Activated naive CD8-positive, alpha-beta T cell treated with anti-CD3 and anti-CD28 coated beads for 36 hours (primary cell): Measurements from ENCODE around the gene SCAI. TPM values are rescaled to one million over a fixed set of nuclear protein-coding genes. Genes with fewer than 3 reads are reported as not detected.
"Not testable (repeated sequence)": the region's sequence is repeated elsewhere in the genome, so short reads cannot be mapped to it uniquely, and the experiment has no call there.

Experiments
- DNase-seq: peaks from one replicate; pipeline ENCODE4 v3.0.0; 2021
- H3K27ac Mint-ChIP-seq: one replicate; pipeline ENCODE4 v1.8.0; 2022; ENCODE audit warnings: mild to moderate bottlenecking, moderate library complexity, mixed read lengths
- H3K27me3 Mint-ChIP-seq: one replicate; pipeline ENCODE4 v1.8.0; 2022; ENCODE audit warnings: mild to moderate bottlenecking, mixed read lengths
- H3K36me3 Mint-ChIP-seq: one replicate; pipeline ENCODE4 v1.8.0; 2021; ENCODE audit warnings: mild to moderate bottlenecking, mixed read lengths
- H3K4me1 Mint-ChIP-seq: one replicate; pipeline ENCODE4 v1.8.0; 2021; ENCODE audit warnings: mixed read lengths
- H3K4me3 Mint-ChIP-seq: one replicate; pipeline ENCODE4 v1.8.0; 2022; ENCODE audit warnings: mild to moderate bottlenecking, moderate library complexity, mixed read lengths
- H3K9me3 Mint-ChIP-seq: one replicate; pipeline ENCODE4 v1.8.0; 2022; ENCODE audit warnings: mixed read lengths
- total RNA-seq, 2 experiments: library from RNA; stranded (reverse); gene quantifications; one replicate each; pipeline ENCODE4 v1.2.3, GENCODE V29; 2021

The SCAI gene
- total RNA-seq, 2 experiments from 2014 or later: 7.0 to 7.3 TPM

DNA sequence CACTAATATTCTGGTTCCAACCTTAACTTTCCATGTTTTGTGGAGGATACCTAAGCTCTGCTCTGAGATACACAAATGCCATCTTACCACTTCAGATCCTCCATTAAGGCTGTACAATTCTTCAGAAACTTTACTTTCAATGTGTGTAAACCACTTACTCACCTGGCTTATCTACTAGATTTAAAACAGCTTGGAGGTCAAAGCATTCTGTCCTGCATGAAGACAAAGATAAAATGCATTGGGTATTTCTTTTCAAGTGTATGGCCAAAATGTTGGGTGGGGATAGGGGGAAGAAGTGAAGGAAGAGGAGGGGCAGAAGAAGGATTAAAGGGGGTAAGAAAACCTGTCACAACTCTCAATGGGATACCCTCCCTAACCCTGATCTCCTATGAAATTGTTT lies 203.4 kb downstream of the SCAI start:
- H3K27me3 Mint-ChIP-seq: no peaks in the 10 kb centered on the region
- H3K27ac Mint-ChIP-seq: peak overlapping the region; percentile 72
- peaks cover 19% of the 10 kb centered on the region for H3K36me3 Mint-ChIP-seq
- no peak for DNase-seq
- H3K4me1 Mint-ChIP-seq: peaks cover 19% of the 10 kb centered on the region
- peaks cover 1% of the 10 kb centered on the region for H3K9me3 Mint-ChIP-seq
- H3K4me3 Mint-ChIP-seq: peak overlapping the region; percentile 97

DNA sequence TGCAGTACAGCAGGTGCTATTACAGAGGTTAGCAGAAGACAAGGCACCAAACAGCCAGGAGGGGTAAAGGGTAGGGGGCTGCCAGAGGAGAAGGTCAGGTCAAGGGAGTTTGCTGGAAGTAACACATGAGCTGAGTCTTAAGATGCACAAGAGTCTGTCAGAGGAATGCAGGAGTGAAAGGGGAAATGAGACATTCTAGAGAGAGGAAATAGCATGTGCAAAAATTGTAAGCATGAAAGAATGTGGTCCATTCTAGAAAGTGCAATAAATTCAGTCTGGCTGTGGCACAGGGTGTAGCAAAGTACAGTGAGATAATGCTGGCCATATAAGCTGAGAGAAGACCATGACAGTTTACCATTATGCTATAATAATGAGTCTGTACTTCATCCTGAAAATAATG lies 209.0 kb downstream of the SCAI start:
- no peak overlapping the region for H3K27ac Mint-ChIP-seq
- no peak for DNase-seq
- no peaks in the 10 kb centered on the region for H3K27me3 Mint-ChIP-seq
- peaks cover 12% of the 10 kb centered on the region for H3K4me1 Mint-ChIP-seq
- peaks cover 18% of the 10 kb centered on the region for H3K36me3 Mint-ChIP-seq
- no peaks in the 10 kb centered on the region for H3K9me3 Mint-ChIP-seq
- H3K4me3 Mint-ChIP-seq: no peak overlapping the region

DNA sequence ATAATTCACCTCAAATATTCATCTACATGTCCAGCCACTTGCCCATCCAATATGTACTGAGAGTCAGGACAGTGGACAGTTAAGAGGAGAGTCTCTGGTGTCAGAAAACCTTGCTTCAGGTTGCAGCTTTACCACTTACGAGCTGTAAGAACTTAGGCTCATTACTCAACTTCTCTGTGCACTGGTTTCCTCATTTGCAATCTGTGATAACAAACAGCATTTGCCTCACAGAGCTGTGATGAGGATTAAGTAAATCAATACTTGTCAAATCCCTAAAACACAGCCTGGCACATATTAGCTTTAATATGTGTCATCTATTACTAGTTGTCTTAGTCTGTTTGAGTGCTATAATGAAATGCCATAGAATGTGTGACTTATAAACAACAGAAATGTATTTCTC lies 211.0 kb downstream of the SCAI start:
- no peak overlapping the region for H3K27ac Mint-ChIP-seq
- DNase-seq: no peak
- H3K36me3 Mint-ChIP-seq: peaks cover 28% of the 10 kb centered on the region
- no peak overlapping the region for H3K4me3 Mint-ChIP-seq
- peaks cover 4% of the 10 kb centered on the region for H3K4me1 Mint-ChIP-seq
- no peaks in the 10 kb centered on the region for H3K27me3 Mint-ChIP-seq
- no peaks in the 10 kb centered on the region for H3K9me3 Mint-ChIP-seq

DNA sequence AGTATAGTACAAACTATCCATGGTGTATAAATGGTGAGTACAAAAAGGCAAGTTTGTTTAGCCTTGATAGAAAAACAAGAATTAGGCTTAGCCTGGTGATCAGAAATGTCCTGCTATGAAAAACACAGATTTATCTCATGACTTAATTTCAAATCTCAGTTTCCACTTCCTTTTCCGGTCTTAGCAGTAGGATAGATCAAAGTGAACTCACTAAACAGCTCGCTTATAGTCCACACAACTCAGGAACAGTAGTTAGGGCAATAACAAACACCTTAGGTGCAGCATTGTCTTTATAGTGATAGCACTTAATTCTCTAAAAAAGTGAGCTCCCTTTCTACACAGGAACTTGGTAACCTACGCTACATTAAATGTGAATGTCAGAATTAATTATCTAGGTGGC lies 213.9 kb downstream of the SCAI start:
- DNase-seq: no peak
- no peak overlapping the region for H3K27ac Mint-ChIP-seq
- no peaks in the 10 kb centered on the region for H3K9me3 Mint-ChIP-seq
- peaks cover 3% of the 10 kb centered on the region for H3K4me1 Mint-ChIP-seq
- no peak overlapping the region for H3K4me3 Mint-ChIP-seq
- peaks cover 24% of the 10 kb centered on the region for H3K36me3 Mint-ChIP-seq
- no peaks in the 10 kb centered on the region for H3K27me3 Mint-ChIP-seq

DNA sequence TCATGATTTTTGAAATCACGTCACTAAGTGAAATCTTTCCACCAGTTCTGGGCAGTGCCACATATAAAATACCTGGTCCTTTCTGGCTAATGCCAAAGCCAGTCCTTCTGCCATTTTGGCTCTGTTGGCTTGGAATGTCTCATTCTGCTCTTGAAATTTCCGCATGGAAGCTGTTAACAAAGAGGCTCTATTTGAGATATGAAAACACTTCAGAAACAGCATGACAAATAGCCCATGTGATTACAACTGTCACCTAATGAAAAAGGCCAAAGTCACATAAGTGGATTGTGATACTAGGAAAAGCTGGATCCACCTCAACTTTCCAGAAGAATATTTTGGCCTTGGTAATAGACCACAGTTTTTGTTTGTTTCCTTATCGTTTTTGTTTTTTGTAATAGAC lies 215.2 kb downstream of the SCAI start:
- no peak for DNase-seq
- Mint-ChIP-seq H3K36me3 (peaks cover 16% of the 10 kb centered on the region), H3K9me3 (no peaks in the 10 kb centered on the region), H3K4me1 (no peaks in the 10 kb centered on the region), H3K27ac (no peak overlapping the region), H3K4me3 (no peak overlapping the region), H3K27me3 (no peaks in the 10 kb centered on the region)

DNA sequence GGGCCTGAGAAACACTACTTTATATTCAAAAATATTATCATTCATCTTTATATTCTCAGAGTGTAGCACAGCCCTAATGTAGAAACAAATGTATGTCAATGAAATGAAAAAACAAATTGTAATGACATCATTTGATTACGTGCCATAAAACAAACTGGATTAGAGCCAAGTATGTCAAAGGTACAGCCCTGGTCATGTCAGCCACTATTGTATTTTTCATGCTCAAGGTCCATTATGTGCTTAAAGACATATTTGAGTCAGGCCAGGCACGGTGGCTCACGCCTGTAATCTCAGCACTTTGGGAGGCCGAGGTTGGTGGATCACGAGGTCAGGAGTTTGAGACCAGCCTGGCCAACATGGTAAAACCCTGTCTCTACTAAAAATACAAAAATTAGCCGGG lies 222.9 kb downstream of the SCAI start:
- not testable (repeated sequence) for DNase-seq, H3K27ac Mint-ChIP-seq, H3K9me3 Mint-ChIP-seq, H3K4me3 Mint-ChIP-seq, H3K4me1 Mint-ChIP-seq, H3K27me3 Mint-ChIP-seq
- peaks cover 26% of the 10 kb centered on the region for H3K36me3 Mint-ChIP-seq

DNA sequence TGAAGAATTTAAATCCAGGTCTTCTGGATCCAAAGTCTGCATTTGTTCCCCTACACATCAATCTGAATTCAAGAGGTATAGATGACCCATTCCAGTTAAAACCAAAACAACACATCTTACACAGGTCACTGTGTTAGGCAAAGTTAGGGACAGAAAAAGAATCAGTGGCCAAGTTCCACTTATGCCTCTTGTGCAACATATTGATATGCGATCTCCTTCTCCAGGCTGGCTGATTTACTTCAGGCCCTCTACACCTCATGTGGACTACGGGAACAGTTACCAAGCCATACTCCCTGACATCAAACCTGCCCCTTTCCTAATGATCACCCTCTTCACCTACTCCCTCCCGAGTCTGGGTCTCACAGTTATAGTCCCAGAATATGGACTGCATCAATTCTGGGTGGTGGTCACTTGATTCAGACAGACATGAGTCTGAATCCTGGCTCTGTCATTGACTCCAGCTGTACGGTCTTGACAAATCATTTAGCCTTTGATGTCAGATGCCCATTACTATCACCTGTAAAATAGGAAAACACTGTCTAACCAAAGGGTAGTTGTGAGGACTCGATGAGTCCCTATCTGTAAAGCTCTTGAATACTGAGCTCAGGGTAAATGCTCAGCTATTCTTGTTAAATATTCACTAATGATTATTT lies 228.4 kb downstream of the SCAI start:
- H3K27me3 Mint-ChIP-seq: no peaks in the 10 kb centered on the region
- no peak overlapping the region for H3K27ac Mint-ChIP-seq
- no peaks in the 10 kb centered on the region for H3K4me1 Mint-ChIP-seq
- DNase-seq: no peak
- H3K4me3 Mint-ChIP-seq: no peak overlapping the region
- H3K9me3 Mint-ChIP-seq: no peaks in the 10 kb centered on the region
- H3K36me3 Mint-ChIP-seq: peaks cover 34% of the 10 kb centered on the region

DNA sequence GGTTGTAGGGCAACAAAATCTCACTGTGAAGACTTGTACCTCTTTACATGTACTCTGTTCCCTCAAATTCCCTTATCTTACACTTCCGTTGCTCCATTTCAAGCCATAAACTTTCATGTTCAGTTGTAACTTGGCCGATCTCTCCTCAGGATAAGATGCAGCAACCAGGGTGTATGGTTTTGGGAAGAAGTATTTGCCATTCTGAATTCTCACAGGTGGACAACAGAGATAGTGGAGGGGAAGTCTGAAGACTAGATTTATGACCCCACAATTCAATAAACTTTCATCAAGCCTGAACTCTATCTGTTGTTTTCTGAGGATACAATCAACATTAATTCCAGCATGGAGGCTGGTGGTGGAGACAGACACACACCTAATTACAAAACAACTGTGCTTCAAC lies 229.9 kb downstream of the SCAI start:
- no peak for DNase-seq
- Mint-ChIP-seq H3K27me3 (no peaks in the 10 kb centered on the region), H3K4me3 (no peak overlapping the region), H3K36me3 (peaks cover 31% of the 10 kb centered on the region), H3K4me1 (no peaks in the 10 kb centered on the region), H3K27ac (no peak overlapping the region), H3K9me3 (no peaks in the 10 kb centered on the region)

DNA sequence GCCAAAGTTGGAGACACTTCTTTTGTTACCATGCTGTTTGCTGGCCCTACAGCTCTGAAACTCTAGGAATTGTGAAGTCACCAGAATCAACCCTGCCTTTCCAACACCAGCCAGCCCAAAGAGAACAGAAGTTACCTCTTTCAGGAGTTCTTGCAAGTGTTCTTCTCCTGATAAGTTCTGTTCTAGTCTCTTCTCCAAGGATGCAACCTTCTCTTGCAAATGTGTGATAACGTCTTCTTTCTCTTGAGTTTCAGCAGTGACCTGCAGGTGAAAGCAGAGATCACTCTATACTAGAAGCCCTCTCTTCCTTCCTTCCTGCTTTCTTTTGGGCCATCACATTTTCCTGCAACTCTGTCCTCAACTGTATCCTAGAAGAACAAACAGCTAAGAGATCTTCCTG lies 231.6 kb downstream of the SCAI start:
- no peaks in the 10 kb centered on the region for H3K9me3 Mint-ChIP-seq
- H3K36me3 Mint-ChIP-seq: peaks cover 45% of the 10 kb centered on the region
- no peak overlapping the region for H3K4me3 Mint-ChIP-seq
- DNase-seq: no peak
- H3K27ac Mint-ChIP-seq: no peak overlapping the region
- H3K4me1 Mint-ChIP-seq: no peaks in the 10 kb centered on the region
- H3K27me3 Mint-ChIP-seq: no peaks in the 10 kb centered on the region

DNA sequence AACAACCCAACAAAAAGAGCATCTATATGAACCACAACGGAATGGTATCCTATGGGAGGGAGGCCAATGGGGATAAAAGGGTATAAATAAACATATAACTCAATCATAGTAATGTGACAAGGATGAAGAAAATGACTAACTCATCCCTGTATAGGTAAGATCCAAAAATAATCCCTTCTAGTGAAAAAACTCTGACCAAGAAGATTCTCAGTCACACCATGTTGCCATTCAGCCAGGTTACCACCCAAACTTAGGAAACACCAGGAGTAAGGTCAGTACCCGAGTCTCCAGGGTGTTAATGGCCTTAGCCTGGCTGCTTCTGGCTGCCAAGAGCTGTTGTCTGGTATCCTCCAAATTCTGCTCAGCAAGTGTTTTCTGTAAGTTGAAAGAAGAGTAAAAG lies 235.2 kb downstream of the SCAI start:
- Mint-ChIP-seq H3K4me3 (no peak overlapping the region), H3K27me3 (peaks cover 5% of the 10 kb centered on the region), H3K36me3 (peaks cover 43% of the 10 kb centered on the region), H3K4me1 (no peaks in the 10 kb centered on the region), H3K9me3 (no peaks in the 10 kb centered on the region), H3K27ac (no peak overlapping the region)
- DNase-seq: no peak

DNA sequence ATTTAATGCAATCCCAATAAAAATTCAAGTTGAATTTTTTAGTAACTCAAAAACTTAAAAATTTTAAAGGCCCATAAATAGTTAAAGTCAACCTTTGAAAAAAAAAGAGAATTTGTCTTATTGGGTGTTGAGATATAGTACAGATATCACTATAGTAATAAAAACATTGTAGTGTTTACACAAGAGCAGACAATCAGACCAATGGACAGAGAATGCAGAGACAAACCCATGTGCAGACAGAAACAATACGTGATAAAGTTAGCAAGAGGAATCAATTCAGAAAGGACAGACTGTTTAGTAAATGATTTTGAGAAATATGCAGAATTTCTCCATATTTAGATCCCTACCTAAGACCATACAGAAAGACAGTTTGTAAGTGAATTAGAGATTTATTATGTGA lies 236.4 kb downstream of the SCAI start:
- DNase-seq: no peak
- H3K36me3 Mint-ChIP-seq: peaks cover 43% of the 10 kb centered on the region

DNA sequence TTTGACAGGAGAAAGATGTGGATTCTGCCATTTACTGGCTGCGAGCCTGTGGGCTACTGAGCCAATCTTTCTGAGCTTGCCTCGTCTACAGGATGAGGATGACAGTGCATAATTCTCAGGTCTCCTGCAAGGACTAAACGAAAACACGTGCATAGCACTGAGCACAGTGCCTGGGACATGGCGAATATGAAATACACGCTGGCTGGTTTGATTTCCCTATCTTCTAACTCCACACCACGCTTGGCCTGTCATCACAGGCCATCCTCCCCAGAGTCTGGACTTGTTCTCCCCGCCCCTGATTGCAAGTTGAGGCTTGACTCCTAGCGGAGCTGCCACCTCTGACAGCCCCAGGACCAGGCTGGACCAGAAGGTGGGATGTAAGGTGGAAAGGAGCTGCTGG lies 243.5 kb downstream of the SCAI start:
- Mint-ChIP-seq H3K27me3 (peaks cover 9% of the 10 kb centered on the region), H3K36me3 (peaks cover 36% of the 10 kb centered on the region), H3K4me1 (peaks cover 5% of the 10 kb centered on the region), H3K4me3 (no peak overlapping the region), H3K27ac (no peak overlapping the region), H3K9me3 (no peaks in the 10 kb centered on the region)
- no peak for DNase-seq

More for the DNA sequence above, 236.4 kb downstream of the SCAI start:
- Mint-ChIP-seq H3K4me1 (no peaks in the 10 kb centered on the region), H3K4me3 (no peak overlapping the region), H3K27me3 (peaks cover 9% of the 10 kb centered on the region), H3K9me3 (no peaks in the 10 kb centered on the region), H3K27ac (no peak overlapping the region)

DNA sequence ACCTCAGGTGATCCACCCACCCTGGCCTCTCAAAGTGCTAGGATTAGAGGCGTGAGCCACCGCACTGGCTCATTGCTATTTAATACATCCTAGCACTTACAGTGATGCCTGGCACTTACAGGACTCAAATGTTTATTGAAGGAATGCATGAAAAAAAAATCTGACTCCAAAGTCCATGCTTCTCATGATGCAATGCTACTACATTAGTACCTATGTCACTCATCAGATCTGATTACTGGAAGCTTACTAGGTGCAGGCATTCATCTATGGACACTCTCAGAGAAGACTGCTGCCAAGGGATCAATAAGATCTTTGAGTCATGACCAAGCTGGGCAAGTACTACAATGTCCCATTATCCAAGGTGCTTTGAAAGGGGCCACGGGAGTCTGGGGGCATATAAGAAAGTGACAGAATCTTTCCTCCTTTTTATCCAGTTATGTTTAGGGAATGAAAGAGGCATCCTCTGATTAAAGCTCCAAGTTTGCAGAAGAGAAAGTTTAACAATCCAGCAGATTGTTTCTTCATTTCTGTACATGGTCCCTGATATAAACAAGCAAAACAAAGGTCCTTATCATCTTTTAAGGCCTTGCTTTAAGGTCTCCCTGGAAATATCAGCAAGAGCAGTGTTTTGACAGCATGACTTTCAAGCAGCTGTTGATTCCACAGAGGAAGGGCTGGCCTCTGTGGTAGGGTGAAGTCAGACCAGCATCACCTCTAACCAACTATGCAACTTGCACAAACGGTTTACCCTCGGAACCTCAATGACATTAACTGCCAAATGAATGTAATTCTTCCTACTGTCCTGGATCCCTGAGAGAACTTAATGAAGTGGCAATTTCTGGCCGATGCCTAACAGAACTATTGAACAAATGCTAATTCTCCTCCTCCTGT lies 245.5 kb downstream of the SCAI start:
- no peak overlapping the region for H3K4me3 Mint-ChIP-seq
- DNase-seq: no peak
- H3K27me3 Mint-ChIP-seq: peaks cover 2% of the 10 kb centered on the region
- peaks cover 39% of the 10 kb centered on the region for H3K36me3 Mint-ChIP-seq
- H3K9me3 Mint-ChIP-seq: no peaks in the 10 kb centered on the region
- peaks cover 7% of the 10 kb centered on the region for H3K4me1 Mint-ChIP-seq
- H3K27ac Mint-ChIP-seq: no peak overlapping the region

DNA sequence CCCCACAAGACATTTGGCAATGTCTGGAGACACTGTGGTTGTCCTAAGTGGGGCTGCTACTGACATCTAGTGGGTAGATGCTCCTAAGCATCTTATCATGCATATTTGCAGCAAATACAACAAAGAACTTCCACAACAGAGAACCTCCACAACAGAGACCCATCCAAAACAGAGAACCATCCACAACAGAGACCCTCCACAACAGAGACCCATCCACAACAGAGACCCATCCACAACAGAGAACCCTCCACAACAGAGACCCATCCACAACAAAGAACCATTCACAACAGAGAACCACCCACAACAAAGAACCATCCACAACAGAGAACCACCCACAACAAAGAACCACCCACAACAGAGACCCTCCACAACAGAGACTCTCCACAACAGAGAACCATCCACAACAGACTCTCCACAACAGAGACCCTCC lies 248.6 kb downstream of the SCAI start:
- no peak for DNase-seq

DNA sequence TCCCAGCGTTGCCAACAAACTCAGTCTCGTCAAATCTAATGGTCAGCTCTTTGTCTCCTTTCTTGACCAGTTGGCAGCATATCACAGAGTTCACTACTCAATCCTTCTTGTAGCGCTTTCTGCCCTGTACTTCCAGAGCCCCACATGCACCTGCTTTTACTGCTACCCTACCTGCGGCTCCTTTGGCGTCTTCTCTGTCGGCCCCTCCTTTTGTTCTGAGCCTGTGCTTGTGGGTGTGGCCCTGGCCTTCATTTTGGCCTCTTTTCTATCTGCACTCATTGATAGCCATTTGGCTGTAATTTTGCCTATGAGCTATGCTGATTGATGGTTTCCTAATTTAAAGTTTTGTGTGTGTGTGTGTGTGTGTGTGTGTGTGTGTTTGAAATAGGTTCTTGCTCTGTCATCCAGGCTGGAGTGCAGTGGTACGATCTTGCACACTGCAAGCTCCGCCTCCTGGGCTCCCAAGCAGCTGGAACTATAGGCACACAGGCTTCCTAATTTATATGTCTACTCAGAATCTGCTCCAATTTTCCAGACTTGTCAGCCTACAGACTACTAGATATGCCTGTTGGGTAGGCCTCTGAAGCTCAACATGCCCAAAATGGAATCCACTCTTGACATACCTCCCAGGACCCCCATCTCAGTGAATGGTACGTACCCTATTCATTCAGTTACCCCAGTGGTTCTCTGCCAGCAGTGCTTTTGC lies 249.1 kb downstream of the SCAI start:
- Mint-ChIP-seq H3K27ac (no peak overlapping the region), H3K36me3 (peaks cover 50% of the 10 kb centered on the region), H3K4me3 (no peak overlapping the region), H3K27me3 (peaks cover 4% of the 10 kb centered on the region), H3K4me1 (peaks cover 7% of the 10 kb centered on the region), H3K9me3 (no peaks in the 10 kb centered on the region)
- no peak for DNase-seq

More for the DNA sequence above, 248.6 kb downstream of the SCAI start:
- Mint-ChIP-seq H3K4me3 (no peak overlapping the region), H3K9me3 (no peaks in the 10 kb centered on the region), H3K36me3 (peaks cover 50% of the 10 kb centered on the region), H3K27me3 (no peaks in the 10 kb centered on the region), H3K4me1 (peaks cover 7% of the 10 kb centered on the region), H3K27ac (no peak overlapping the region)
